ENCODE results near the gene VAC14.

The VAC14 gene

GRCh38 chr16:70709457-70709856, 91.5 kb downstream of the VAC14 start:
- FAIRE-seq (no peak), DNase-seq (ENCODE audit: low spot score) (no peak)

GRCh38 chr16:70708366-70709246, 92.4 kb downstream of the VAC14 start:
- no peak for FAIRE-seq
- no peak for DNase-seq (ENCODE audit: low spot score)

- DNase-seq (ENCODE audit: low spot score) (peak; percentile 57), FAIRE-seq (peak; percentile 27)
Measured at GRCh38 chr16:70706948-70707465, 94.0 kb downstream of the VAC14 start.

- no peak for FAIRE-seq
- DNase-seq (ENCODE audit: low spot score), result no peak
Measured at GRCh38 chr16:70705056-70705455, 95.9 kb downstream of the VAC14 start.

- FAIRE-seq (no peak), DNase-seq (ENCODE audit: low spot score) (no peak)
Measured at GRCh38 chr16:70704586-70704985, 96.4 kb downstream of the VAC14 start.

GRCh38 chr16:70703835-70704381, 97.0 kb downstream of the VAC14 start:
- peak; percentile 44 for FAIRE-seq

GRCh38 chr16:70703041-70703834, 97.7 kb downstream of the VAC14 start:
- FAIRE-seq, result no peak
- peak; percentile 42 for DNase-seq (ENCODE audit: low spot score)

More at GRCh38 chr16:70703835-70704381, 97.0 kb downstream of the VAC14 start:
- DNase-seq (ENCODE audit: low spot score), result no peak

GRCh38 chr16:70702624-70703023, 98.3 kb downstream of the VAC14 start:
- no peak for DNase-seq (ENCODE audit: low spot score)
- no peak for FAIRE-seq

GRCh38 chr16:70701998-70702397, 99.0 kb downstream of the VAC14 start:
- no peak for DNase-seq (ENCODE audit: low spot score)
- no peak for FAIRE-seq

GRCh38 chr16:70701596-70701995, 99.4 kb downstream of the VAC14 start:
- DNase-seq (ENCODE audit: low spot score) (no peak), FAIRE-seq (no peak)

- DNase-seq (ENCODE audit: low spot score) (no peak), FAIRE-seq (no peak)
Measured at GRCh38 chr16:70701036-70701435, 99.9 kb downstream of the VAC14 start.

GRCh38 chr16:70700101-70701020, 100.6 kb downstream of the VAC14 start:
- DNase-seq (ENCODE audit: low spot score), result no peak
- FAIRE-seq, result no peak

- FAIRE-seq, result no peak
- DNase-seq (ENCODE audit: low spot score), result no peak
Measured at GRCh38 chr16:70699696-70700095, 101.3 kb downstream of the VAC14 start.

- no peak for FAIRE-seq
- no peak for DNase-seq (ENCODE audit: low spot score)
Measured at GRCh38 chr16:70698901-70699300, 102.1 kb downstream of the VAC14 start.

- FAIRE-seq (no peak), DNase-seq (ENCODE audit: low spot score) (no peak)
Measured at GRCh38 chr16:70697594-70698170, 103.3 kb downstream of the VAC14 start.

GRCh38 chr16:70696952-70697593, 103.9 kb downstream of the VAC14 start:
- no peak for DNase-seq (ENCODE audit: low spot score)
- no peak for FAIRE-seq

GRCh38 chr16:70696355-70696754, 104.6 kb downstream of the VAC14 start:
- no peak for DNase-seq (ENCODE audit: low spot score)
- no peak for FAIRE-seq

- FAIRE-seq (peak; percentile 55), DNase-seq (ENCODE audit: low spot score) (peak; percentile 68)
Measured at GRCh38 chr16:70695331-70696070, 105.5 kb downstream of the VAC14 start.

GRCh38 chr16:70694868-70695218, 106.1 kb downstream of the VAC14 start:
- DNase-seq (ENCODE audit: low spot score), result no peak
- FAIRE-seq, result no peak
